ENCODE measurements around the gene LNX1. TPM values are rescaled to one million over a fixed set of nuclear protein-coding genes. Genes with fewer than 3 reads are reported as not detected.

LNX1 gene
- polyA plus RNA-seq (2012; rRNA removed) = 0.16 and 0.19 TPM in 2 replicates
- 0.12 and 0.27 TPM in 2 replicates for polyA plus RNA-seq (2012; cell fraction: cytosol; rRNA removed)
- 0.08 and 0.25 TPM in 2 replicates for polyA plus RNA-seq (2012; cell fraction: nucleus; rRNA removed)

- Histone ChIP-seq H3K9me3 (no peaks in the 10 kb centered on the region), H3K4me3 (ENCODE audit: low read depth in 2 of 2, low read length in 1 of 2) (no peak within 1 kb of the TSS), H3K27me3 (ENCODE audit: insufficient read depth) (no peaks in the 10 kb centered on the region), H4K20me1 (ENCODE audit: insufficient read depth) (no peaks in the 10 kb centered on the region), H3K27ac (ENCODE audit: low read depth in 2 of 2, low read length in 1 of 2) (no peak within 1 kb of the TSS), H3K4me2 (no peak within 1 kb of the TSS), H3K4me1 (ENCODE audit: control insufficient read depth in 1 of 2, insufficient read depth in 2 of 2, low read depth in 1 of 2, low read length in 1 of 2) (no peaks in the 10 kb centered on the region), H3F3A (replicated peaks; ENCODE audit: insufficient read depth) (peaks cover 4% of the 10 kb centered on the region), H3K9me2 (no peaks in the 10 kb centered on the region), H3K36me3 (replicated peaks in 1 of 2; ENCODE audit: control insufficient read depth in 1 of 2, insufficient read depth in 2 of 2, low read length in 1 of 2) (no peaks in the 10 kb centered on the region), H3K79me2 (ENCODE audit: insufficient read depth) (no peaks in the 10 kb centered on the region), H2AFZ (ENCODE audit: low read depth) (no peak within 1 kb of the TSS), H3K9ac (no peak within 1 kb of the TSS)
- DNase-seq = no peak
- POLR2A ChIA-PET = no interaction called here
- CTCF ChIA-PET = interaction anchor here (0.7 kb wide), 1 partner anchor 10 kb away, joined by 3 read pairs; no protein-coding TSS in a partner anchor
- TF ChIP-seq USF1 (IDR thresholded peaks at IDR 0.05; ENCODE audit: borderline replicate concordance, low read depth) = no peak
- TF ChIP-seq GABPA (IDR thresholded peaks at IDR 0.05; ENCODE audit: low read depth) = no peak
- TF ChIP-seq MXI1 (IDR thresholded peaks at IDR 0.05; ENCODE audit: low read depth, low read length) = no peak
- no peak for TF ChIP-seq POLR2AphosphoS5 (IDR thresholded peaks at IDR 0.05; ENCODE audit: low read depth, low read length)
- no peak for TF ChIP-seq CHD2 (IDR thresholded peaks at IDR 0.05; ENCODE audit: low read length, partially characterized antibody)
- no peak for TF ChIP-seq PBX3 (IDR thresholded peaks at IDR 0.05)
- no peak for TF ChIP-seq RCOR1 (IDR thresholded peaks at IDR 0.05; ENCODE audit: low read length)
- no peak for TF ChIP-seq REST (IDR thresholded peaks at IDR 0.05; ENCODE audit: low read depth, low read length)
- 91% methylated on average over 13 of the region's 13 CpGs for WGBS (ENCODE audit: low lambda C conversion rate)
Measured at GRCh38 chr4:53591372-53591892, at the start of gene LNX1. Gene LNX1 (minus strand): TSS chr4:53591486. CDS start chr4:53574002, 17,484 bp downstream.

- POLR2A ChIA-PET = no interaction called here
- CTCF ChIA-PET = interaction anchor here (1.2 to 1.5 kb wide), 2 partner anchors 11 to 592 kb away, joined by 4 read pairs; no protein-coding TSS in a partner anchor
- 91% methylated on average over 8 of the region's 10 CpGs for WGBS (ENCODE audit: low lambda C conversion rate)
- no peak for TF ChIP-seq POLR2AphosphoS5 (IDR thresholded peaks at IDR 0.05; ENCODE audit: low read depth, low read length)
- TF ChIP-seq ELF1 (IDR thresholded peaks at IDR 0.05) = no peak
- TF ChIP-seq MAX (IDR thresholded peaks at IDR 0.05; ENCODE audit: low read depth) = no peak
- TF ChIP-seq ZBTB33 (IDR thresholded peaks at IDR 0.05; ENCODE audit: borderline replicate concordance, low read depth) = no peak
- no peak for TF ChIP-seq IRF3 (IDR thresholded peaks at IDR 0.05; ENCODE audit: low read depth, low read length)
- no peak for TF ChIP-seq TCF12 (IDR thresholded peaks at IDR 0.05)
- TF ChIP-seq RXRA (IDR thresholded peaks at IDR 0.05; ENCODE audit: borderline replicate concordance, low read depth) = no peak
- no peak for TF ChIP-seq FOXM1 (IDR thresholded peaks at IDR 0.05; ENCODE audit: low read depth)
- TF ChIP-seq MEF2A (IDR thresholded peaks at IDR 0.05; ENCODE audit: borderline replicate concordance, low read depth) = no peak
- TF ChIP-seq MXI1 (IDR thresholded peaks at IDR 0.05; ENCODE audit: low read depth, low read length) = no peak
Measured at GRCh38 chr4:53640576-53641453, 49.5 kb upstream of the LNX1 start.

More at GRCh38 chr4:53640576-53641453, 49.5 kb upstream of the LNX1 start:
- Histone ChIP-seq H4K20me1 (ENCODE audit: insufficient read depth) (no peaks in the 10 kb centered on the region), H2AFZ (ENCODE audit: low read depth) (no peak overlapping the region), H3K9me3 (no peaks in the 10 kb centered on the region), H3K27ac (ENCODE audit: low read depth in 2 of 2, low read length in 1 of 2) (no peak overlapping the region), H3K4me2 (no peak overlapping the region), H3K79me2 (ENCODE audit: insufficient read depth) (no peaks in the 10 kb centered on the region), H3K4me3 (ENCODE audit: low read depth in 2 of 2, low read length in 1 of 2) (no peak overlapping the region), H3K4me1 (ENCODE audit: control insufficient read depth in 1 of 2, insufficient read depth in 2 of 2, low read depth in 1 of 2, low read length in 1 of 2) (peaks cover 0 to 8% of the 10 kb centered on the region in 2 experiments; a peak in 1 of 4 replicates), H3F3A (replicated peaks; ENCODE audit: insufficient read depth) (no peaks in the 10 kb centered on the region), H3K36me3 (replicated peaks in 1 of 2; ENCODE audit: control insufficient read depth in 1 of 2, insufficient read depth in 2 of 2, low read length in 1 of 2) (no peaks in the 10 kb centered on the region), H3K27me3 (ENCODE audit: insufficient read depth) (no peaks in the 10 kb centered on the region), H3K9me2 (no peaks in the 10 kb centered on the region), H3K9ac (no peak overlapping the region)
- DNase-seq = no peak

Measured in SK-N-SH (cell line).